HG03571 (cell line): Measurements from ENCODE around the gene NAT9.

Experiments used
- ATAC-seq: cut with Tn5 transposase; IDR thresholded peaks from one replicate; pipeline ENCODE4 v1.9.1; 2021; ENCODE audit not compliant: unreplicated experiment

Gene NAT9

DNA sequence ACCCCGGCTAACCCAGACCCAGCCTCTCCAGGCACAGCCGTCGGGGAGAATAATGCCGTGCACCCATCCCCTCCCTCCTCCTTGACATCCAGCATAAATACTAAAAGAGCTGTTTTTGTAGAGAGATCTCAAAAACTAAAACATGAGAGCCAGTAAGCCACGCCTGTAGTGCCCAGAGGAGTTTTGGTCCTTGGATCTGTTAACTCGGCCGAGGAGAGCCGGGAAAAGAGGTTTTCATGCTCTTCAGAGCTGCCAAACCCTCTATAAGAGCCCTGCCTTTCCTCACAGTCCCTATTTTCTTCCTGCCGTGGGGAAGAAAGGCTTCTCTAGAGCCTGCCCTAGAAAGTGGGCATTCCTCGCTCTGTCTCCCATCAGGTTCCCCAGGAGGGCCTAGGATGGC is 30.2 kb upstream of the NAT9 start:
- ATAC-seq: no peak

- ATAC-seq: no peak
These were observed 29.4 kb upstream of the NAT9 start for GRCh38 chr17:74805591-74805991.

- no peak for ATAC-seq
These were observed 28.5 kb upstream of the NAT9 start for GRCh38 chr17:74804683-74805082.

GRCh38 chr17:74803971-74804370 is 27.8 kb upstream of the NAT9 start:
- ATAC-seq: no peak

DNA sequence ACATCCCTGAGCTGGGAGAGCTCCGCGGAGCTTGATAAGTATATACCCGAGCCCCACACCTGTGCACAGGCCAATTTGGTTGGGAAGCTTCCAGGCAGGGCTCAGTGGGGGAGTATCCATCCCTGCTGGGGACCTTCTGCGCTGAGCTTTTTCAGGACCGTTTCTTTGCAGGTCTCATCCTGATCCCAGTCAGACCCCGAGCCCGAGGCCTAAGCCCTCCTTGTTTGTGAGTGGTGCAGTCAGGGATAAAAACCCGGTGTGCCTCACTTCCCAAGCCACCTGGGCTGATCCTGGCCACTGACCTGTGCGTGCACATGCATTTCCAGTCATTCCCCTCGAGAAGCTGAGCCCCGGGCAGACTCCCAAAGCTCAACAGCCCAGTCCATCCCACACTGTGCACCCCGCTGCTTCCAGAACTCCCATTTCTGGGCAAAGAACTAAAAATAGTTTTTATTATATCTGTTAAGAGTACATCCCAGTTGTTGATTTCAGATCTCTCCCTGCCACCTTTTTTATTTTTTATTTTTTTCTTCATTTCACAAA is 27.3 kb upstream of the NAT9 start:
- no peak for ATAC-seq

DNA sequence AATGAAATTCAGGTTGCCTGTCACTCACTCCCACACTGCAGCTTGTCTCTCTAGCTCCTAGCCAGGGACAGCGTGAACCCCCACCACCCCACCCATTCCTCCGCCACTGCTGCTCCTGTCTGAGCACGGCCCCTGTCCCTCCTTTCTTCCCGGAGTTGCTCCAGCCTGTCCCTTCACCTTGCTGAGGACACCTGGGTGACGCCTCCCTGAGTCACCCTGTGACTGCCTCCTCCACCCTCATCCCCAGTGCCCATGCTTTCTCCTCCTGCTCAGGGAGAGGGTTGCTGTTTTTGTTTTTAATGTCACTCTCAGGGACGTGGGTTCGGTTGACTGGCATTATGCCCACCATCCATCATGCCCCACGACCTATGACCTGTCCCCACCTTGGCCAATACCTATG is 25.8 kb upstream of the NAT9 start:
- no peak for ATAC-seq

DNA sequence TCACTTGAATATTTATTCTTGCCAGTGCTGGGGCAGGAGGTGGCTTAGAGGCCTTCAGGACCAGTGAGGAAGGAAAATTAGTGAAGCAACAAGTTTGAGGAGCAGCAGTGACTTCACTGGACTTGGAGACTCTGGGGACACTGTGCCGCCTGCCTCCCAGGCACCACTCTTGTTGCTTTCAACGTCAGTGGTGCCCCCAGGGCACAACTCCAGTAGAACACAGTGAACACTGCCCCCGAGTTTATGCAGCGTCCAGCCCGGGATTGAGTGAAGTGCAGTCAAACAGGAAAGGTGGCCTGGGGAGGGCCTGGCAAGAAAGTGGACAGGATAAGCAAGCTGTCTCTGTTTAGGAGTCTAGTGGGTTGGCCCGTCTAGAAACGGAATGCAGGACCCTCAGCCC is 24.4 kb upstream of the NAT9 start:
- no peak for ATAC-seq

- no peak for ATAC-seq
These were observed 23.0 kb upstream of the NAT9 start for GRCh38 chr17:74799097-74799496.

- no peak for ATAC-seq
These were observed 22.1 kb upstream of the NAT9 start for GRCh38 chr17:74798239-74798707.

GRCh38 chr17:74797824-74798223 is 21.7 kb upstream of the NAT9 start:
- ATAC-seq: no peak

DNA sequence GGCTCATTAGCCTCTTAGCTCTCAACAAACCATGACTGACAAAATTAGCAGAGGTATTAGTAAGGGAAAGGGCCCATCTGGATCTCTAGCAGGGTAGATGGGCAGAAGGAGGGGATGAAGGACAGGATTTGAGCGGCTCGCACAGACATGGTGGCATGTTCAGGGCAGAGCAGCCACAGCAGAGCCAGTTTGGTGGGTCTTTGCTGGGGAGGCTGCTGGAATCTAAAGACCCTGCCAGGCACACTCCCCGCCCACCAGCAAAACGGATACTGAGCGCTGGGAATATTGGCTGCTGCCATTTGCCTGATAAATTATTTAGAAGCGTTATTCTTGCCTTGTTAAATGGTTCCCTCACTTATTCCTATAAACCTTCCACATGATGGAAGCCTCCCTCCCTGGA is 20.7 kb upstream of the NAT9 start:
- no peak for ATAC-seq

GRCh38 chr17:74796211-74796610 is 20.1 kb upstream of the NAT9 start:
- no peak for ATAC-seq

GRCh38 chr17:74795327-74796020 is 19.3 kb upstream of the NAT9 start:
- ATAC-seq: no peak

- ATAC-seq: no peak
These were observed 16.5 kb upstream of the NAT9 start for GRCh38 chr17:74792586-74793105.

DNA sequence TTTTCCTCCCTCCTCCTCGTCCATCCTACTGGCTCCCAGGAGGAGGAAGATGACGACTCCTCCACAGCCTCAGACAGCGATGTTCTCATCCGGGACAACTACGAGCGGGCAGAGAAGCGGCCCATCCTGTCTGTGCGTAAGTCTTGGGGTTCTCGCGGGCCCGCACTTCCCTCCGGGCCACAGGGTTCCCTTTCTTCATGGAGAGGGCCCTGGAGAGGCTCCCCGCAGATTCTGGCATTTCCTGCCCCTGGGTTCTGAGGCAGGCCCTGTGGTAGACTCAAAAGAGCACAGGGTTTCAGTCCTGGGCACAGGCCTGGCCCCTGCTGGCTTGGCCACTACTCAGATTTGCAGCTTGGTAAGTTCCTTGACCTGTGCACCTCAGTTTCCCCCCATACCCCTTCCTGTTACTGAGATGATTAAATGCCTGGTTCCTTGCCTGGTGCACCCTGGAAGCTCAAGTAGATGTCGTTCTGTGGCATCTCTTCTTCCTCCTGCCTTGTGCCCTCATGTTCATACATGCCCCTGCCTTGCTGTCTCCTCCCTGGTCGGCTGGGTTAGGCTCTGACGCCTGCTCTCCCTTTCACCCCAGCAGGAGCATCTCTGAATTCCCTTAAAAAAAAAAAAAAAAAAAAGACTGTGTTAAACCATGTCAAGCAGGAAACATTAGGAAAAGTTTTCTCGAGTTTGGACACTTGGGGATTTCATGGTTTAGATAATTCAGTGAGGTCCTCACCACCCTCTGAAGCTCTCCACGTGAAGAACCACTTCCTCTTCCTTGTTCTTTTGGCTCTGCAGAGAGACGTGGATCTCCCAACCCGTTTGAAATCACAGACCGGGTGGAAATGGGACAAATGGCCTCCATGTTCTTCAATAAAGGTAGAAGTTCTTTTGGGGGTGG is 14.3 kb upstream of the NAT9 start:
- ATAC-seq: no peak

GRCh38 chr17:74786431-74787055 is 10.4 kb upstream of the NAT9 start:
- no peak for ATAC-seq

GRCh38 chr17:74785981-74786360 is 9.8 kb upstream of the NAT9 start:
- no peak for ATAC-seq

DNA sequence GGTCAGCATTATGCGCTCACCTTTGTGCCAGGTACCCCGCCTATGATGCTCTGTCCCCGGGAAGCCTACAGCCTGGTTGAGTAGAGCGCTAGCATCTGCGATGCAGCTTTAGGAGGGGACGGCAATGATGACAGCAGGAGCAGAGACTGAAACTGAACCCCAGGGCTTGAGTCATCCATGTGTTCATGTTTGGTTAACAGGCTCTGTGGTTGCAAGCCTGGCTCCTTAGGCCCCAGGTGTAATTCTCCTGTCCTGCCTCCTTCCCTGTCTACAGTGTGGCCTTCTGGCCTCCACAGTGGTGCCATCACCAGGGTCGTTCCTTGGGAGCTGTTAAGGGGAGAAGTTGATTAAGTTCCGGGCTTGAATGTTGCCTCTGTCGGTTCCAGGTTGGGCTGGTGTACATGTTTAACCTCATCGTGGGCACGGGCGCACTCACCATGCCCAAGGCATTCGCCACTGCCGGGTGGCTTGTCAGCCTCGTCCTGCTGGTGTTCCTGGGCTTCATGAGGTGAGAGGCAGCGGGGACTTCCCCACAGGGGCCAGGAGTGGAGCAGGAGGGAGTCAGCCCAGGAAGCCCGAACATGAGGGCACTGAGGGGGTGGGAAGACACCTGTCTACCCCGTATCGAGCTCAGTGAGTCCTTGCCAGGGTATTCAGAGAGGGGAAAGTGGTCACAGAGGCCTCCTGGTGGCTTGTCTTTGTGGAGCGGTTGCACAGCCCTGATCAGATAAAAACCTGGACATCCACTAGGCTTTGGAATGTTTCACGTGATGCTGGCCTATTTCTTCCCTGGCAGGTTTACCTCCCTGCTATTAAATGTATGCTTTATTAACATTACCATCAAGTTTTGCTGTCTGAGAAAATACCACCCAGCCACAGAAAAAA is 9.2 kb upstream of the NAT9 start:
- no peak for ATAC-seq

GRCh38 chr17:74784125-74784810 is 8.1 kb upstream of the NAT9 start:
- no peak for ATAC-seq

GRCh38 chr17:74782571-74782970 is 6.4 kb upstream of the NAT9 start:
- no peak for ATAC-seq
